ENCODE measurements around the gene SDE2.
"Not testable (repeated sequence)": the region's sequence is repeated elsewhere in the genome, so short reads cannot be mapped to it uniquely, and the experiment has no call there.

Gene SDE2

GRCh38 chr1:226006686-226007085, 7.5 kb upstream of the SDE2 start:
- DNase-seq (ENCODE audit: low read depth), result no peak

GRCh38 chr1:226004396-226004795, 5.3 kb upstream of the SDE2 start:
- no peak for DNase-seq (ENCODE audit: low read depth)

GRCh38 chr1:226003502-226004170, 4.5 kb upstream of the SDE2 start:
- DNase-seq (ENCODE audit: low read depth), result no peak

- peak; percentile 74 for DNase-seq (ENCODE audit: low read depth)
These were observed 3.7 kb upstream of the SDE2 start for GRCh38 chr1:226002667-226003501.

DNA sequence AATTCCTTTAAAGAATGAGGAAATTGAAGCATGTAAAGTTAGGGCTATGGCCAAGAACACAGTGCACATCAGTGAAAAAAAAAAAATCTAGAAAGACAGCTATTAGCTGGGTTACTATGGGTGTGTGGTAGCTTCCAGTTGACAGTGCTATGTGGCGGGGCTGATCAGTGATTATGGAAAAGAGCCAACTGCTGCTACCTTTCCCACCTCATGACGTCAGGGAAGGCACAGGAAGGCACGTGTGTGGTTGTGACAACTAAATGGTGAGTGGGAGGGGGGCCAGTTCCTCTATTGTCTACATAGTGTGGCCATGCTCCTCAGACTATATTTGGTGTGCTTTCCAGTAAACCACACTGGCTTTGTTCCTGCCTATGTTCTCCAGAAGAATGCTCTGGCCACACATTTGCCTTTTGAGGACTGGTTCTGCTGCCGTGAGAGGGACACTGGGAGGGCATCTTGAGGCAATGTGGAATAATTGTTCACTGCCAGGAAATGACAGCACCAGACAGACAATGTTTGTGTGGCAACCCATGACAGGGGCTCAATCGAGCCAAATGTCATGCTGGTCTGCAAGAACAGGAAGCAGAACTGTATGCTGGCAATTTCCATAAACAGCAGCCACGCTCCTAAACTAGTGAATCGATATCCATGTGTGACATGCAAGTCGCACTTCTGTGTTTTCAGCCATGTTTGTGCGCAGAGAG, 3.0 kb upstream of the SDE2 start:
- peak; percentile 85 for DNase-seq (ENCODE audit: low read depth)

- no peak for DNase-seq (ENCODE audit: low read depth)
These were observed 1.9 kb upstream of the SDE2 start for GRCh38 chr1:226001088-226001487.

DNA sequence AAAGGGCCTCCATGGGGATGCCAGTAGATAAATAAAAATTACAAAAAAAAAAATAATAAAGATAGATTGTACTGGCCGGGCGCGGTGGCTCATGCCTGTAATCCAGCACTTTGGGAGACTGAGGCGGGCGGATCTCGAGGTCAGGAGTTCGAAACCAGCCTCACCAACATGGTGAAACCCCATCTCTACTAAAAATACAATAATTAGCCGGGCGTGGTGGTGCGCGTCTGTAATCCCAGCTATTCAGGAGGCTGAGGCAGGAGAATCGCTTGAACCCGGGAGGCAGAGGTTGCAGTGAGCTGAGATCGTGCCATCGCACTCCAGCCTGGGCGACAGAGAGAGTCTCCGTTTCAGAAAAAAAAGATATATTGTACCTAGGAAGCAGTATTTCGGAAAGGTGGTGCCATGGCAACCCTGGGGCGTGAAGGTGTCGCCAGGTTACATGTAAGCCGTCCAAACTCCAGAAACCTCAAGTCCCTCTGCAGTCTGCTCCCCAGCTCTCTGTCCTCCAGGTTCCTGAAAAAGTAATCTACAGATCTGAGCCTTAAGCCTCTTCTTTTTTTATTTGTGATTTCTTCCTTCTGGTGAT, 1.4 kb upstream of the SDE2 start:
- not testable (repeated sequence) for DNase-seq (ENCODE audit: low read depth)

DNA sequence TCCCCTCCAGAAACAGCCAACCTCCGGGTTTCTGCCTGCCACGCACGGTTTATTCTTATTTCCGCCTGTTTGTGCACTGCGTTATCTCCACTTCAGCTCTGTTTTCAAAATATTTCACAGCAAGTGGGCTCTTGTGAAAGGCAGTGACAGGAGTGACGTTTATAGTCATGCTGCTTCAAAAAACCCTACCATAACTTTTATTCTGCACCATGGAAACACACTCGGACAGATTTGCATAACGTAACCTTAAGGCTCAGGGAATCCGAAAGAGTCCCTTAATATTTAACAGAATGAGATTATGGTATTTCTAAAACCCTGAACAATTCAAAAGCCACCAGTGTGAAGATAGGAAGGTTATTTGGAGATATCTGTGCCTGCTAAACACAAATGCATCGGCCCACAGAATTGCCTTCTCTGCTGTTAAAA, 782 bp upstream of the SDE2 start:
- no peak for DNase-seq (ENCODE audit: low read depth)

DNA sequence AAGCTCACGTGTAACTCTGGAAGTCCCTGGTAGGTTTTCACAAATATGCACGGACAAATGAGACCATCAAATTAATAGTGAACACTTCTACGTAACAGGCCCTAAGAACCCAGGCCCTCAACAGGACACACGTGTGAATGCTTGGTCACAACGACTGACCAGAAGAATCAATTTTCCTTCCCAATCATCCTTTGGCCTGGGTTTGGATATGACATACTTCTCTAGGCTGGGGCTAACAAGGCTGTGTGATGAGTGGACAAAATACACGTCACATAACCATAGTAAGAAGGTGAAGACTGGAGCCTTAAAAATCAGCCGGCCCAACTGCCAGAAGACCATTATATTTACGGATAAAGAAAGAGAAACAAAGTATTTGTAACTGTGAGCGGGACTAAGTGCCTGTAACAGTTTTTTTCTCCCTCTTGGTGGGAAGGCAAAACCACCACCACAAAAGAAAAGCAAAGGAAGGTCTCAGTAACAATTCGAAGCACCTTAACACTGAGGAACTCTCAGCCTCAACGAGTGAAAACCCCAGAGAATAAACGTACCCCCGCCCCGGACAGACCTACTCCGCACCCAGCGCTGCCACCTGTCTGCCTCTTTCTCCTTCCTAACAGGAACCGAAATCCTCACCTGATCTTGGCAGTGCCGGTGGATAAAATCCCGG, 450 bp downstream of the SDE2 start:
- DNase-seq (ENCODE audit: low read depth), result no peak

GRCh38 chr1:225996946-225997545, 2.1 kb downstream of the SDE2 start:
- no peak for DNase-seq (ENCODE audit: low read depth)

- no peak for DNase-seq (ENCODE audit: low read depth)
These were observed 3.0 kb downstream of the SDE2 start for GRCh38 chr1:225995919-225996864.

DNA sequence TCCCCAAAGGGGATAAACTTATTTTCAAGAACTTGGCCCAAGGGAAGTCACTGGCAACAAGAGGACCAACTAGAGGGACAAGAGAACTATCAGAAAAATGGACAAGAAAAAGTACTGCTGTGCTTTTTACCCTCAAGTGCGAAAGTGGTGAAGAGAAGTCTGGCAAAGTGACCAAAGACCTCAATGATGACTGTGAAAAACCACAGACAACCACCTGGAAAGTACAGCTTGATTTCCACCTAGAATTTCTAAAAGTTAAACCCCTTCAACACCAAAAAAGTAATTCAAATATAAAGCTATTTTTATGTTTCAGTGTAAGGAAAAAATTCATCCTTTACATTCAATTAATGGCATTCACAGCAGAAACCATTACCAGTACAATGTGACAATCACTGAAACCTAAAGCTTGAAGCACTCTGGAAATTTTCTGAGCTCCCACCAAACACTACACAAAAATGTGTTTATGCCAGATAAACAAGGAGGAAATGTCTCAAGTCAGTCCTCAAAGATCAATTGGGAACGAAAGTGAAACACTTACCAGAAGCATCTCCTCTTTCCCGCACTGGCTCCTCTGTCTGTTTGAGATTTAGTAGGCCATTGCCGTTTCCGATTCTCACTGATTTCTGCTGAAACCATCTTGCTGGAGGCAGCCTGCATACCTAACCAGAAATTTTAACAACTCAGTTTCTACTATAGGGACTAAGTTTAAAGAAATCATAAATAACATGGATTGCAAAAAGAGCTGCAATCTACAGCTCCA, 8.3 kb downstream of the SDE2 start:
- no peak for DNase-seq (ENCODE audit: low read depth)

DNA sequence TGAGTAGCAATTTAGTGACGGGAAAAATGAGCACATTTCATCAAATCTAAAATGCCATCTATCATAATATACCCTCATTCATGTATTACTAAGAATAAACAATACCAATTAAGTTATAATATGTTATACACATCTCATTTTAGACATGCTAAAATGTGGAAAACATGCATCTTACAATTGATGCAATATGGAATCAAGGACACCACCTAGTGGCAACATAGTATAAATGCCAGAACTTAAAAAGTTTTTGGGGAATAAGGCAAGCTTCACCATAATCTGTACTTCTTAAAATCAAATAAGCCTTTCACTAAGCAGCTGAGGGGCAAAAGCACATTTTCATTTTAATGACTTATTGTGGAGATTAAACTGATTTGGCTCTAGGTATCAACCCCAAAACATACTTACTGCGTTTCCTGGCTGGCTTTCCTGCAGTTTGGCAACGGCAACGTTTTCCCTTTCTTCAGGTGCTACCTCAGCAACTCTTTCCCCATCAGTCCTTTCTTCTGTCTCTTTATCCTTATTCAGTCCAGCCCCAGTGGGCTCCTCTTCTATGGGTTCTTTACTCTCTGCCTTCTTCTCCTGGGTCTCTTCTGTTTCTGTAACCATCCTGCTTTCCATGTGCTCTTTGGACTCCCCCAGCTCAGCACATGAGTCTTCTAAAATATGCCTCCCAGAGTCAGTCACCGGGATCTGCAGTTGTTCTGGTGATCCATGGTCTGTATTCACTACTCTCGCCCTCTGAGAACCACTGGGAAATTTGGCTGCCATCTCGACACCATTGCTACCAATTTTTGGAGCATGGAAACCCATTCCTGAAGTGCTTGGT, 11.4 kb downstream of the SDE2 start:
- DNase-seq (ENCODE audit: low read depth), result no peak

GRCh38 chr1:225981714-225982113, 17.4 kb downstream of the SDE2 start:
- no peak for DNase-seq (ENCODE audit: low read depth)

- no peak for DNase-seq (ENCODE audit: low read depth)
These were observed 18.9 kb downstream of the SDE2 start for GRCh38 chr1:225980005-225980836.

- no peak for DNase-seq (ENCODE audit: low read depth)
These were observed 19.7 kb downstream of the SDE2 start for GRCh38 chr1:225979421-225979820.

GRCh38 chr1:225977937-225978748, 21.0 kb downstream of the SDE2 start:
- no peak for DNase-seq (ENCODE audit: low read depth)
